ENCODE data around the gene ALCAM.

ALCAM gene

DNA sequence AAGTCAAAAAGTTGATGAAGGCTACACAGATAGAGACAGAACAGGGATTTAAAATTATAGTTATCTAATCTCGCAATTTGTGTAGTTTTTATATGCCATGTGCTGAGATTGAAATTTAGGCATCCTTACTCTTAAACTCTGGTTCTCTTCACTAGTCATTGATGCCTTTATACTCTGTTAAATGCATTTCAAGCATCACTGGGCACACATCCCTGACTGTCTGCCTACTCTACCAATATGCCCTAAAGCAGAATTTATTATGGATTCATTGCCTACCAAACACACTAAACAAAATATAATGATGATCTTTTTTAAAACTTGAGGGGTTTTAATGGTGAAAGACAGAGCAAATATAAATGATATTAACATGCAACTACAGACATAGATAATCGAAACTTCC lies 10.3 kb upstream of the ALCAM start:
- no peak for DNase-seq (ENCODE audit: low read depth in 2 of 2)

DNA sequence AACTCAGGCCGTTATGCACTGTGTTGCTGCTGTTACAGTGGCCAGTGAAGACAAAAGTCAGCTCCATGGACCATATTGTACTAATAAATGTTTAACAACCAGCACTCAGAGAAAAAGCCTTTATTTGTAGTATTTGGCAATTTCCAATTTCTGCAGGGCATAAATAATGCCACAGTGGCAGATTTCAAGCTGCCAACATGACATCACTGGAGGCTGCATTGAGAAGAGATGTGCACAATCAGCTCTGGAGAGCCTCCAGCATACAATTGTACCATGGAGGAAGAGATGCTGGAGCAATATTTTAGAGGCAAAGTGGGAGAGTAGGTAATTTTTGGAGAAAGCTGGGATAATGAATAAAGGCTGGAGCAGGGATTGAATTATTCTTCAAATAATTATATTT lies 9.7 kb upstream of the ALCAM start:
- DNase-seq (ENCODE audit: low read depth in 2 of 2), result no peak

DNA sequence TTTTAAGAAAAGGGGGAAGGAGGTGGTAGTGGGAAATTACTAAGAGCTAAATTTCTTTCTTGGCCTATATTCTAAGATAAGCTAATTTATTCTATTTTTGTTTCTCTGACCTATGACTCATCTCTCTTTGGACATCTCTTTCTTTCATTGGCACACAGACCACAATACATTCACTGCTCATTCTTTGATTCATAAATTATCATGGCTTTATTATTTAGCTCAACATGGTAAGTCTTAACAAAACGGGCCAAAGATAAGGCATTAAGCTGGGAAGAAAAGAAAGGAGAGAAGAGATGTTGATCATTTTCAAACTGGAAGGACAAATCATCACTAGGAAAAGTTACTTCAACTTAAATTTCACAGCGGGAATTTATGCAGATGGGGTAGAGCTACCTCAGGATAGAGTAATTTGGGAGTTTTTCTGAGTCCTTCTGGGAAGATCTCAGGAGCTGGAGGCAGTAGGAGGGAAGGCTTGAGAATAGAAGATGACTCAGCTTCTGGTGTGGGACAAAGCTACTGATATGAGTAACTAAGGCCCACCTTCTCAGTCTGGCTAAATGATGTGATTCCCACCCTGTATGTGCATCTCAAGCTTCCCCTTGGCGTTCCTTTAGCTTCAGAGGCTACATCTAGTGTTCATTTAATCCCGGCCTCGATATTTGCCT lies 7.5 kb upstream of the ALCAM start:
- DNase-seq (ENCODE audit: low read depth in 2 of 2), result no peak

DNA sequence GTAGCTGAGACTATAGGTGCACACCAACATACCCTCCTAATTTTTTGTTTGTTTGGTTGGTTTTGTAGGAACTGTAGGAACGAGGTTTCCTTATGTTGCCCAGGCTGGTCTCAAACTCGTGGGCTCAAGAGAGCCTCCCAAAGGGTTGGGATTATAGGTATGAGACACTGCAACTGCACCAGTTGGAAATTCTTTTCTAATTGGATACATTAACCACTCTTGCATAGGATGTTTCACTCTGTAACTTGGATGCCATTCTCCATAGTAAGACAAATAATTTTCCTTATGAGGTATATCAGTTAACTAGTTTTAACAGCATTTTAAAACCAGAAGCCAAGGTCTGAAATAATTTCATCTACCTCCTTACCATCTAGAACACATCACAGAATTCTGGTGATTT lies 6.7 kb upstream of the ALCAM start:
- DNase-seq (ENCODE audit: low read depth in 2 of 2), result no peak

DNA sequence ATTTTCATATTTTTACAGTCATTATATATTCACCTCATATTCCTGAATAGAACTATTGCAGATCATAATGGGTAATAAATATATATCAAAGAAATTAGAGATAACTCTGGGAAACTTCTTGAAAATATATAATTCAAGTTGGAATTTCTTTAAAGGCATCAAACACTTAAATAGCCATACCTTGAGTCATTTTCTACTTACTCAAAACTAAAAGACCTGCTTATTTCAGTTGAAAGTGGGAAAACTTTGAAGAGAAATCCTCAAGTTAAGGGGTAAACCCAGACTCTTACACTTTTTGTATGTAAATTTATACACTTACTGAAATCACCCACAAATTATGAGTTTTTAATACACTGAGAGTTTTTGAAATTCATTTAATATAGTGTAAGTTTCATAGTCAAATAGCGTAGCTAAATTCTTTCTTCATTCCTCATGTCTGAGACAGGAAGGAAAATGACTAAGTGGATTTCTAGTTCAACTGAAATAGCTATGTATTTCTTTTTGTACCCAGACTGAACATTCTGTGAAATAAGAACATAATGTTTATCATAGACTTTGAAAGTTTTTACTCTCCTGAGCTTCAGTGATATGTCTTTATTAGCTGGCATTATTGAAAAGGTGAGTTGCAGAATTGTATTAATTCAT lies 4.6 kb upstream of the ALCAM start:
- no peak for DNase-seq (ENCODE audit: low read depth in 2 of 2)

DNA sequence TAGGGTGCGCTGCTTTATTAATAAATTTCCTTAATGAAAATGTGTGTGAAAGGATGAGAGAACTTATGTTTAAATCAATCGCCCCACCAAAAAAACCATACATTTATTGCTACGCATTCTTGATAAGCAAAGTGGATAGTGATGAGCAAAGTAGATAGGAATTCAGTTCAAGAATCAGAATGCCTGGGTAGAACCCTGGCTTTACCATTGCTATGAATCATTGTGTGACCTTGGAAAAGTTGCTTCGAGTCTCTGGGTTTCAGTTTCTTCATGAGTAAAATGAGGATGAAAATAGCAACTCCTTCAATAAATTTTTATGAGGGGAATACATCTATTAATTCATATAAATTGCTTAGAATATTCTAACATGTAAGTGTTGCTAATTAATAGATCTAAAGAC lies 2.6 kb upstream of the ALCAM start:
- no peak for DNase-seq (ENCODE audit: low read depth in 2 of 2)

DNA sequence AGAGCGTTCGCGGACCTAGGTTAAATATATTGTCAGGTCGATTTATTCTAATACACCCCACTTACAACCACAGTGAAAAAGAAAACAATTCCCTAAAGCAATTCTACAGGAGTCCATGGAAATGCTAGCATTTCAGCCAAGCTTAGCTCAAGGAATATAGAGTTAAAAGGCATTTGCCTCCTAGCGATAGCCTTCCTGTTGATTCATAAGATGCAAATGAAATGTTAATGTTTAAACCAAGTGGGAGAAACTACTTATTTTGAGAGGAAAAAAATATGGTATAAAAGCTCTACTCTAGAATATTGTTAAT lies 1.7 kb upstream of the ALCAM start:
- DNase-seq (ENCODE audit: low read depth in 2 of 2), result no peak

DNA sequence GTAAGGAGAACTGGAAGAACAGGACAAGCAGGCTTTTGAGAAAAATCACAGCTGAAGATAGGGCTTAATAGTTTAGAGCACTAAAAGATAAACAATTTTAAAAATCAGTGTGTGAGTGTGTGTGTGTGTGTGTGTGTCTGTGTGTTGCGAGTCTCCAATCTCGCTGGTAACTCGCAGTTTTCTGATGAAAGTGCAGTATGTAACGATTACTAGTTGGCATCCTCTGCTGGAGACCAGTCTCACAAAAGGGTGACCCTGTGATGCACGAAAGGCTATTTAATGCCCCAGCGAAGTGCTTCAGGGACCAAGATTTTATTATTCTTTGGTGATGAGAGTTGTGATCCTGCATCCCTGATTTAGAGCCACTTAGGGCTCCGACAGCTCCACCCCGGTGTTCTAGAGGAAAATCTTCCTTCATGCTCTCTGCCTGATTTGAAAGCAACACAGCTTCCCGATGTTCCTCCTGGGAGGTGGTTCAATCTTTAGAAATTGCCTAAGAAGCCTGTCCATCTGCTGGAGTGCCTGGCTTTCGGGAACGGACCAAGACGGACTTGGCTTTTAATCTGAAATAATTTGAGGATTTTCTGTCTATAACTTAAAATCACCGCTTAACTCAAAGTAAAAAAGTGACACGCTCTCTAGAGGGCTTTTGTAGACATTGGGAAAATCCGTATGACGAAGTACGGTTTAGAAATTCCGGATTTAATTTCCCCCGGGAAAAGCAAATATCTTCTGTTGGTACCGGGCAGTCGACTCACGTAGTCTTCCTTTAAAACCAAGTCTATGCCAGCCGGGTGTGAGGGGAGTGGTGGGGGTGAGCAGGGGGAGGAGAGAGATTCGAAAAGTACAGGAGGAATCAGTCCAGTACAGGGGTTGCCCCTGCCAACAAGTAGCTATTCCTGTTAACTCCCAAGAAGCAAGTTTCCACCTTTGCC lies 1.1 kb upstream of the ALCAM start:
- no peak for DNase-seq (ENCODE audit: low read depth in 2 of 2)

DNA sequence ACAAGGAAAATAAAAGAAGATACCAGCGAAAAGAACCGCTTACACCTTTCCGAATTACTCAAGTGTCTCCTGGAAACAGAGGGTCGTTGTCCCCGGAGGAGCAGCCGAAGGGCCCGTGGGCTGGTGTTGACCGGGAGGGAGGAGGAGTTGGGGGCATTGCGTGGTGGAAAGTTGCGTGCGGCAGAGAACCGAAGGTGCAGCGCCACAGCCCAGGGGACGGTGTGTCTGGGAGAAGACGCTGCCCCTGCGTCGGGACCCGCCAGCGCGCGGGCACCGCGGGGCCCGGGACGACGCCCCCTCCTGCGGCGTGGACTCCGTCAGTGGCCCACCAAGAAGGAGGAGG lies 325 bp downstream of the ALCAM start:
- no peak for DNase-seq (ENCODE audit: low read depth in 2 of 2)

DNA sequence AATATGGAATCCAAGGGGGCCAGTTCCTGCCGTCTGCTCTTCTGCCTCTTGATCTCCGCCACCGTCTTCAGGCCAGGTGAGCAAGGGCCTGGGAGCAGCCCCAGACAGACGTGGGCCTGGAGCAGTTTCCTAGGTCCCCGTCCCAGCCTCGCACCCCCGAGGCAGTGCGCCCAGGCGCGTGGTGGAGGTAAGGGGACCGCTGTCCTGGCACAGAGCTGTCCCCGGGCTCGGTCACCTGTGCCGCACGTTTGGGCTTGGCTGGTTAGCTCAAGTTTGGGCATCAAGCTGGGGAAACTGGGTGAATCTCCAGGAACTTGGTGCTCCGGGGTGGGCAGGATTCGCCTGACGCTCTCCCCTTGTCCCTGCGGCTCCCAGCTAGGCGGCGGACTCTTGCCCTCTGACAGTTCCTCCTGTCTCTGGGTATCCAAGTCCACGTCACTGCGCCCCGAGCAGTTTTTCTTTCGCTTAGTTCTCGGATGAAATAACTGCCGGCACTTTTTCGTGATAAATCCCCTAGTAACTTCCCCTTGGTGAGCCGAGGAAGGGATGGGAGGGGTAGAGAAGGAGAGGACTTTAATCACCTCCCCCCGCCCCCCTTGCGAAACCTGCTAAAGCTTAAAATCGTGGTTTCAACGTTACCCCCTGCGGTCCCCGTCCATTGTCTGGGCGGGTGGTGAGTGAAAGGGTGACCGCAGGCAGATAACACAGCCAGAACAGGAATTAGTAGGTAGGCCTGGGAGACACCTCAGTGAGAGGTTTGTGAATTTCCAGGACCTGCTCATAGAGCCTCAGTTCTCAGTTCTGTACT lies 901 bp downstream of the ALCAM start:
- peak in 1 of 2 donors; percentile 22 for DNase-seq (ENCODE audit: low read depth in 2 of 2)

DNA sequence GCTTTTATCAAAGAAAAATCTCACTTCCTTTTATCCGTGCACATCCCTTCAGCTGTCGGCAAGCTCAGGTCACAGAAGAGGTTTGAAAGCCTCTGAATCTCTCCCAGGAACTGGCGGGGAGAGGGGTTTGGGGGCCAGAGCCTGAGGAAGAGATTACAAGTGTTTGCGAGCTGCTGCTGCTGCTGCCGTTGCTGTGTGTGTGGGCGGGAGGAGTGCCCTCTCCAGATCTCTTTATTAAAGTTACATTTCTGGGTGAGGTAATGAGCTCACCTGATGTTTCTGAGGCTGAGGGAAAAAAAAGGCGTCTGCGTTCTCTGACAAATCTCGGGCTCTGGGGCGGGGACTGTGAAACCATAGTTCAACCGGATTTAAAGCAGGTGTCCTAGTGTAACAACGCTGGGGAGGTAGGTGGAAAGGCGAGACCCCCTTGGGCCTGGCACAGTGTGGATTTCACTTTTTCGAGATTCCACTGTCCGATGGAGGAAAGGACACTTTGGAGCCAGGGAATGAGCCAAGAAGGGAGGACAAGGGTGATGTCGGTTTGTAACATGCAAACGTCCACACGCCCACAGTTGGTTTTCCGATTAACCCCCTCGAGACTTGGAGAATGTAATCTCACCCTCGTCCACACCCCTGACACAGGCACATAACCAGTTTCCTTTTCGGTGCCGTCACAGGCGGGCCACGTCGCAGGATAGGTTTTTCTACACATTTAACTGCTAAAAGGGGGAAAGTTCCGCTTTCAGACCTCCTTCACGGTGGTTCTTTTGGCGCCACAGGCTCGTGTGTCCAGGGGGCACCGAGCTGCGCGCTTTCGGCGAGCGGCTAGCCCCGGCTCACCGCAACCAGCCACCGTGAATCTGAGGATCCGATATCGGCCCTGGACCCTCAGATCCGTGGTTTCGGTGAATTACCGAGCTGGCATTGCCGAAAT lies 2.1 kb downstream of the ALCAM start:
- peak; percentile 39 to 64 for DNase-seq (ENCODE audit: low read depth in 2 of 2)

DNA sequence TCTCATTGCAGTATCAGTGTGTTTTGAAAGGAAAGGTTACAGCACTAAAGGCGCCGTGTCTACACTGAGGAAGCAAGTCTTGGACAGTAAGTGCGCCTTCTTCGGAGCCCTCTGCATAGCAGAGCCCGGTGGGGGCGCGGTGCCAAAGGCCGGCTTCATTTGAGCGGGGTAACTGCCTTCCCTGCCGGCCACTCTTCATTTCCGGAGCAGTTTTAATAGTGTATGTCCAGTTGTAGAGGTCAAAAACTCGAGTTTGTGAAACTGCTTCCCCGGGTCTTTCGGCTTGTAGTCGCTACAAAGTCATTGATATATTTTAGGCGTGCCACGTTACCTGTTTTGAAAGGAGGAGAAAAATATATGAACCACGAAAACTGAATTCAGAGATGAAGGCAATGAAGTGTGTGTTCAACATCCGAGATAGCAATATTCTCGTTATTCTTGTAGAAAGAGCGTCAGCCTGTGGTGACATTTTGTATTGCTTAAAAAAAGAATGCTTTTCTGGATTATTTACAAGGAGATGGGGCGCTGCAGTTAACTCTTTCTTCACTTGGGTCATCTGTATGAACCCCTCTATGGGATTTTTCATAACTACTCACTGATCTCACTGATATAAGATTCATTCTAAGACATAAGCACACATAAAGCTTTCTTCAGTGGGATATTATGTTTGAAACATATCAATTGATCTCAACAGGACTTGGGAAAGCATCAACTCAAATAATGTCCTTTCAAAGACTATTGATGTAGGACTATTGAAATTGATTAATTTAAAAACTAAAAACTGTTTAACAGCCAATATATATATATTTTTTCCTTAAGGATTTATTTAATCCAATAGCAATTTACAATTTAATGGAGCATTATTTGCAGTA lies 3.0 kb downstream of the ALCAM start:
- DNase-seq (ENCODE audit: low read depth in 2 of 2), result no peak

DNA sequence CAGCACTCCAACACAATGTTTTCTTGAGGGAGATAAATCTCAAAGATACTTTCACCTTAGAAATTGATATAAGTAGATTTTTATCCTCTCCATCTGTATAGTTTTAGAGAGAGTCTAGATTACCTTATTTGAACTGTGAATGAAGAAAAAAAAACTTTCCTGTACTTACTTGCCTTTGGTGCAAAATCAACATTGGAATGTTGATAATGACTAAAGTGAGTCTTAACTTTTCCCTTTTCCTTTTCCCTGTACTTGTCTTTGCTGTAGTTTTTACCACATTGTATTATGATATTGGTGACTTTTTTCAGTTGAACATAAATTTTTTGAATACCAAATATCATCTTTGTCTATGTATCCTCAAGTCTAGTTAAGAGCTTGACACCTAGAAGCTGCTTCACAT lies 6.7 kb downstream of the ALCAM start:
- no peak for DNase-seq (ENCODE audit: low read depth in 2 of 2)

DNA sequence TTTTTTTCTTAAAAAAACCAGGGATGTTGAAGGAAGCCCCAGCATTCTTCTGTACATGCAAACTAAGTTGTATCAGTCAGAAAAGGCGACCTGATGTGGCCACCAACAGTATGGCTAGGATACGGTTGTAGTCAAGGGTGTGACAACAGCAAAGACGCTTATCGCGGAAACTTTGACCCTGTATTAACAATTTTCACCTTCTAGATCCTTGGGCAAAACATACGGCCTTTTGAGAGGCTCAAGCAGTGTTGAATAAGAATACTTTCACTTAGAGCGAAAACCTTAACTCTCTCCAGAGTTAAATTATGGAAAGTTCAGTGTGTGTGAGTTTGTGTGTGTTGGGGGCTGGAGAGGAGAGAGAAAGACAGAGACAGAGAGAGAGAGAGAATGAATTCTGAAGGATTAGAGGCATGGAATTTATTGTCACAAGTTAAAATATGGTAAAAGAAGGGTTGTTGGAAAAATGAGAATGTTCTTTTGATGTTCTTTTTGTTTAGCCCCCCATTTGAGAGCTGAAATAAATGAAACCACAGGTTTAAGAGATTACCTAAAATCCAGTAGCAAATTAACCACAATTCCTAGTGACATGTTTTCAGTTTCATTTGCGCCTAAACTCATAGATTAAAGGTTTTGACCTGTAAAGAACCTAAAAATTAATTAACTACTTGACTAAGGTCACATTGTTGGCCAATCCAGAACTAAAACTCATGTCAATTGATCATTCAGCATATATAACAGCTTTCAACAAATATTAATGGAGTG lies 9.2 kb downstream of the ALCAM start:
- DNase-seq (ENCODE audit: low read depth in 2 of 2), result no peak

DNA sequence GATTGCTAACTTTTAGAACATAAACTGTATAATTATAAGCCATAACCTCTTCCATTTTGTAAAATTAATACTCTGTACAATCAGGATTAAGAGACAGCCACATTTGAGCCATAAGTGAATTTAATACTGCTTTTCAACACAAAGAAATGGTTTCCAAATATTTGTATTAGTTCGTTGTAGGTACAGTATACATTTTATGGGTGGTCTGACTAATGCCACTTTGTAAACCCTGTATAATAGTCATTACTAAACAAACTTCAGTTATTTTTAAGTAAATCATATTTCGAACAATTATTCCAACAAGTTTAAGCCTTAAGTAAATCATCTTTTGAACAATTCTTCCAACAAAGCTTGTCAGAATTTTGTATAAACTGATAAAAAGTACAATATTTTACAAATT lies 11.0 kb downstream of the ALCAM start:
- no peak for DNase-seq (ENCODE audit: low read depth in 2 of 2)

DNA sequence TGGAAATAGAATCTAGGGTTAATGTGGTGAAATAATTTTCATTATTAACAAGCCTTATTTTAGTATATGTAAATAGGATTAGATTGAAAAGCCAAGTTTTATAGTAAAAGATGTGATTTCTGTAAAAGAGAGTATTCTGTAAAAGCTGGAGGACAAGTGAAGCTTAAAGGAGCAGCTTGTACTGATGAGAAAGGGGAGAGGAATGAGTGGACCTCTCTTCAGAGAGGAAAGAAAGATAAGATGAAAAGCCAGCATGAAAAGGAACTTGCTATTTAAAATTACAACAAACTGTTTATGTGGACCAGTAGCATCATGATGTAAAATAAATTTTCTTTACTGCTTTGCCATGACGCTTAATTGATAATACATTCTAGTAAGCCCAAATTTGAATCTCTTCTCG lies 18.5 kb downstream of the ALCAM start:
- no peak for DNase-seq (ENCODE audit: low read depth in 2 of 2)

DNA sequence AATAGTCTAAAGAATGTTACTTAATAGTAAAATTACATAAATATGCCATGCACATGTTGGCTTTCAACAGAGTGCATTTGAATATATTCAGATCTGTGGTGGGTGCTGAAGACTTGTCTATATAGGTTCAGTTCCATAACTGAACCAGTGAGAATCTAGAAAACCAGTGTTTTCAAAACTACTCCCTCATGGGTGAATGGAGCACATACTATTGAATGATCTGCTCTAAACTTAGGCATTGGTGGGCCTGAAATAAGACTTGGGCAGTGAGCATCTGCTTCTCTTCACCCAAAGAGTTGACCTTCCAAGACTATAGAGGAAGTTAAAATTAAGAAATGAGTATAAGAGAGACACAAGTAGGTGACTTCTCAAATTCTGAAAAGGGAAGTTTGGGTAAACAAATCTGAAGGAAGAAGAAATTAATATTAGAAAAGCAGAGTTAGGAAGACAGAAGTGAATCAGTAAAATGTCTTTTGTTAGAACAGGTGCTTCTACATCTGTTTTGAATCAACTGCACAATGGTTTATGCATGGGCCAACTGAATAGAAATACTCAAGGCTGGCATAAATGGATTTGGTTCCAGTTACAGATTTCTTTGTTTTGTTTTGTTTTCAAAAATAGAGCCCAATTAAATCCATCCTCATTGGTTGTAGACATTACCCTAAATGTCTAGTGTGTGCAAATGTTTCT lies 19.3 kb downstream of the ALCAM start:
- no peak for DNase-seq (ENCODE audit: low read depth in 2 of 2)

DNA sequence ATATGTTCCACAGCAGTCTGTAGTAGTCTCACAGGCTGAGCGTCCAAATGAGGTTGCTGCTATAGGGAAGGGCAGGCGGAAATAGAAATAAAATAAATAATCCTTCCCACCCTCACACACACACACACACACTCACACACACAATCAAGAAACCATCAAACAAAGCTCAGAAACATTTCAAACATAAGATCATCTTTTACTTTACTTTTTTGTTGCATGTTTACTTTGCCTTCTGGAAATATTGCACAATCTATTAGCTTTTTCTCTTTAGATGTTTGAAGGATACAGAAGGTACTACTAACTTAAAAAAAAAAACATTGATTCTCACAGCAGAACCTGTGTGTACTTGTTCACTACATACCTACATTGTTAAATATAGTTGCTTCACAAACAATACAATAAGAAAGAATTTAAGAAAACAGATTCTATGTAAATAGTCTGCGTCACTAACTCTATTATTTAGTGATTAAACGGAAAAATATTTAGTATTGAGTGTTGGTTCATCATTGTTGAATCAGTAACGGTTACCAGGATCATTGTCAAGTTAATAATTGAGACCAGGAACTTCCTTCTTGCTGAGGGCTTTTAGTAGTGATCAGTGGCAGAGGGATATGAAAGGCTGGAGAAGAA lies 20.5 kb downstream of the ALCAM start:
- no peak for DNase-seq (ENCODE audit: low read depth in 2 of 2)
